Heart right ventricle (tissue), 16 donors: ENCODE measurements around the gene CDR2. TPM values are rescaled to one million over a fixed set of nuclear protein-coding genes. Genes with fewer than 3 reads are reported as not detected.
"Not testable (repeated sequence)": the region's sequence is repeated elsewhere in the genome, so short reads cannot be mapped to it uniquely, and the experiment has no call there.

Experiments used
- ATAC-seq, 8 donors: fragments of 200-7000 bp; cut with Tn5 transposase; one replicate each; pipeline ENCODE4 v1.9.1; 2020; ENCODE audit warnings: mild to moderate bottlenecking in 8 of 8, moderate library complexity in 8 of 8, moderate number of reproducible peaks in 1 of 8
- DNase-seq, 2 donors: peaks; one replicate each; pipeline ENCODE4 v3.0.0-alpha.2; 2020
- H3K27ac ChIP-seq, 10 donors: fragments of 200-600 bp; sonication (generic) in 2 of 10; one replicate each; pipeline versions ENCODE4 v1.5.0 to v1.8.0; 2020 to 2022; ENCODE audit warnings: mild to moderate bottlenecking in 3 of 10
- H3K27me3 ChIP-seq, 7 donors: fragments of 200-600 bp; one replicate each; pipeline ENCODE4 v1.8.0; 2021 to 2022; ENCODE audit warnings: mild to moderate bottlenecking in 2 of 7
- H3K36me3 ChIP-seq, 9 donors: fragments of 200-600 bp; sonication (generic) in 1 of 9; one replicate each; pipeline versions ENCODE4 v1.5.0 to v1.8.0; 2020 to 2022; ENCODE audit warnings: mild to moderate bottlenecking in 2 of 9
- H3K4me1 ChIP-seq, 9 donors: fragments of 200-600 bp; sonication (generic) in 1 of 9; one replicate each; pipeline versions ENCODE4 v1.5.0 to v1.8.0; 2020 to 2022; ENCODE audit warnings: mild to moderate bottlenecking in 4 of 9
- H3K4me3 ChIP-seq, 10 donors: fragments of 200-600 bp; sonication (generic) in 2 of 10; one replicate each; pipeline versions ENCODE4 v1.5.0 to v1.8.0; 2020 to 2022; ENCODE audit warnings: mild to moderate bottlenecking in 7 of 10, moderate library complexity in 2 of 10
- H3K9me3 ChIP-seq, 11 donors: fragments of 200-600 bp in 10 of 11; sonication (generic) in 2 of 11; one replicate each; pipeline versions ENCODE4 v1.5.0 to v1.8.0; 2013 to 2022; ENCODE audit warnings: mild to moderate bottlenecking in 2 of 11, control low read depth in 1 of 11, moderate library complexity in 1 of 11
- whole genome bisulfite sequencing, 2 donors: extraction: QIAGEN DNeasy Blood & Tissue Kit; methylation state at CpG; one replicate each; pipeline ENCODE4 v1.1.7; 2013; ENCODE audit warnings: inconsistent platforms in 1 of 2; 5-methylcytosine and 5-hydroxymethylcytosine counted together
- intact Hi-C, 10 donors: fragments of 100-400 bp; cut with DNase I; formaldehyde crosslinking; loops; one replicate each; pipeline versions ENCODE4 v1.11.1 to v1.14.2; 2022
- polyA plus RNA-seq, 2 donors: library from polyadenylated mRNA; stranded (reverse); fragments of 200-250 nt; gene quantifications; one replicate each; pipeline ENCODE4 v1.2.3, GENCODE V29; 2013
- total RNA-seq, 10 donors: library from RNA; stranded (reverse); fragmentation: NEBNext Ultra II Directional in 3 of 10; extraction: Animal tissue kit (Norgen Biotek cat#: 25700) in 3 of 10; gene quantifications; one replicate each; pipeline versions ENCODE4 v1.2.1 to v1.2.4, GENCODE V29; 2021 to 2023
- TF ChIP-seq, protein P1 (sequence below), 9 donors: fragments of 200-600 bp; sonication (generic) in 2 of 9; IDR thresholded peaks; one replicate each; pipeline versions ENCODE4 v1.5.0 to v1.8.0; 2021 to 2022; ENCODE audit warnings: antibody characterized with exemption in 9 of 9, mild to moderate bottlenecking in 5 of 9, moderate library complexity in 1 of 9
- donor health status: Arrhythmogenic right ventricular cardiomyopathy.
- donor health status: ischemic (EF 13 %, LVEDD 7.1; RV severe dilation, severe dysfunction).
- donor health status: healthy with polysubstance abuse.
- donor health status: DM: no; HTN: yes; CAD: no.
- donor health status: DM: no; HTN: no; CAD: no.
- donor health status: ischemic (EF 25% LVEDD 6.9; RV normal size, moderate dysfunction).
- donor health status: ischemic (EF 25% LVEDD 5.7; RV mildly dilated, moderate dysfunction).
- donor health status: healthy.
- donor health status: DM: yes; HTN: yes; CAD: no.
- donor health status: Ischemic cardiomyopathy.
- donor health status: ischemic (EF 35%, LVEDD 5.7; RV mildly dilated, moderate dysfunction).
- donor health status: nonischemic (EF 11% LVEDD 7.7; RV severe dilation, severe dysfunction).
- donor health status: DM: yes; HTN: yes; CAD: no.
- donor health status: PGD.
- donor health status: ischemic (EF 29% LVEDD 5.4; RV normal size, mild dysfunction).
- donor health status: nonischemic (EF 23%, LVEDD 6.1; RV moderate dilation, normal function).

The CDR2 gene
- total and polyA plus RNA-seq, 12 donors = 4.2 to 8.4 (median 6.9) TPM

DNA sequence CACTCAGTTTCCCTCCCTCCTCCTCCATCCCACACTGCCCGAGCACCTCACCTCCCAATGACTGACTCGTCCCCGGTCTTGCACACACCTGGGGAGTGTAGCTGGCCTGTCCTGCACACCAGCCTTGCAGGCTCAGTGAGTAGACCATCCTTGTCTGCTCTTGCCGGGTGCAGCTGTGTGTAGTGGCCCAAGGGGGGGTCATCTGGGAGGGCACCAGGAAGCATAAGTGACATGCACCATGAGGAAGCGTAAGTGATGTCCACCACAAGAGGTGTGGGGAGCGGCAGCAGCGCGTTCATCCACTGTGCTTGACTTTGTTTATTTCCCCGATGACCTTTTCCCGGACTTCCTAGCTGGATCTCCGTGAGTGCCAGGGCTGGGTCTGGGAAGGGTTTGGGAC, 45.5 kb upstream of the CDR2 start:
- intact Hi-C loops = loop anchor here in 3 of 10 donors (10.0 kb wide), 2 partner anchors 45 to 95 kb away; partner anchors contain the start of gene CDR2 (in 1 of the 3)
- 97 to 98% methylated on average over 11 of the region's 11 CpGs for WGBS, 2 donors
- H3K27me3 ChIP-seq = no peaks in the 10 kb centered on the region
- DNase-seq (no peak), ATAC-seq (no peak)
- TF ChIP-seq, protein P1, sequence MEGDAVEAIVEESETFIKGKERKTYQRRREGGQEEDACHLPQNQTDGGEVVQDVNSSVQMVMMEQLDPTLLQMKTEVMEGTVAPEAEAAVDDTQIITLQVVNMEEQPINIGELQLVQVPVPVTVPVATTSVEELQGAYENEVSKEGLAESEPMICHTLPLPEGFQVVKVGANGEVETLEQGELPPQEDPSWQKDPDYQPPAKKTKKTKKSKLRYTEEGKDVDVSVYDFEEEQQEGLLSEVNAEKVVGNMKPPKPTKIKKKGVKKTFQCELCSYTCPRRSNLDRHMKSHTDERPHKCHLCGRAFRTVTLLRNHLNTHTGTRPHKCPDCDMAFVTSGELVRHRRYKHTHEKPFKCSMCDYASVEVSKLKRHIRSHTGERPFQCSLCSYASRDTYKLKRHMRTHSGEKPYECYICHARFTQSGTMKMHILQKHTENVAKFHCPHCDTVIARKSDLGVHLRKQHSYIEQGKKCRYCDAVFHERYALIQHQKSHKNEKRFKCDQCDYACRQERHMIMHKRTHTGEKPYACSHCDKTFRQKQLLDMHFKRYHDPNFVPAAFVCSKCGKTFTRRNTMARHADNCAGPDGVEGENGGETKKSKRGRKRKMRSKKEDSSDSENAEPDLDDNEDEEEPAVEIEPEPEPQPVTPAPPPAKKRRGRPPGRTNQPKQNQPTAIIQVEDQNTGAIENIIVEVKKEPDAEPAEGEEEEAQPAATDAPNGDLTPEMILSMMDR (IDR thresholded peaks at IDR 0.05) = no peak
- H3K9me3 ChIP-seq = no peaks in the 10 kb centered on the region
- H3K36me3 ChIP-seq = peaks cover 0 to 89% (median 6%) of the 10 kb centered on the region in 9 donors
- H3K4me3 ChIP-seq = no peak overlapping the region
- H3K27ac ChIP-seq = no peak overlapping the region
- H3K4me1 ChIP-seq = peaks cover 0 to 10% (median 0%) of the 10 kb centered on the region in 9 donors

DNA sequence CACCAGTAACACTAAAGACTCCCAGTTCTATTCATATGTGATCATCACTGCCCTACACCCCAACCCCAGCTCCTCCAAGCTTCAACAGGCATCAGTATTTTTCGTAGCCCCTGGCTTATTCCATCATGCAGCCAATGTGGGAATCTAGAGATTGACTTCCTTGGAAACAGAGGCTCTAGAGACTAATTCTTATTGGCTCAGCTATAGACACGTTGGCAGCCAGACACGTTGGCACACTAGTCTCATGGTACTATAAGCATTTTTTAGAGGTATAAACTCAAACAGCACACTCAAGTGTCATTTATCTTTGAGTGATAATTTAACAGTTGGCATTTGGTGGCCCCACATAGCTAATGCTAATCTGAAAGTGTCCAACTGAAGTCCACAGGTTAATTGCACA, 44.4 kb upstream of the CDR2 start:
- H3K4me1 ChIP-seq = peaks cover 0 to under 1% (median 0%) of the 10 kb centered on the region in 9 donors
- H3K36me3 ChIP-seq = peaks cover 0 to 80% (median 6%) of the 10 kb centered on the region in 9 donors
- H3K27ac ChIP-seq = no peak overlapping the region
- no peaks in the 10 kb centered on the region for H3K9me3 ChIP-seq
- intact Hi-C loops = loop anchor here in 2 of 10 donors (10.0 kb wide), 1 partner anchor 94 kb away; no protein-coding TSS in a partner anchor
- WGBS, 2 donors = 82 to 91% methylated on average over 3 of the region's 3 CpGs
- ATAC-seq (no peak), DNase-seq (no peak)
- TF ChIP-seq, protein P1 (IDR thresholded peaks at IDR 0.05) = no peak
- H3K4me3 ChIP-seq = no peak overlapping the region
- H3K27me3 ChIP-seq = no peaks in the 10 kb centered on the region

DNA sequence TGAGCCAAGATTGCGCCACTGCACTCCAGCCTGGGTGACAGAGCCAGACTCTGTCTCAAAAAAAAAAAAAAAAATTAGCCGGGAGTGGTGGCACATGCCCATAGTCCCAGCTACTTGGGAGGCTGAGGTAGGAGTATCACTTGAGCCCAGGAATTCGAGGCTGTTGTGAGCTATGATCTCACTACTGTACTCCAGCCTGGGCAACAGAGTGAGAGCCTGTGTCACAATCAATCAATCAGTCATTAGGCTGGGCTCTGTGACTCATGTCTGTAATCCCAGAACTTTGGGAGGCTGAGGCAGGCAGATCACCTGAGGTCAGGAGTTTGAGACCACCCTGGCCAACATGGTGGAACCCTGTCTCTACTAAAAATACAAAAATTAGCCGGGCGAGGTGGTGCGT, 43.4 kb upstream of the CDR2 start:
- intact Hi-C loops = loop anchor here in 2 of 10 donors (10.0 kb wide), 1 partner anchor 93 kb away; no protein-coding TSS in a partner anchor
- not testable (repeated sequence) for H3K4me1 ChIP-seq, ATAC-seq, H3K9me3 ChIP-seq, DNase-seq, H3K27me3 ChIP-seq, H3K27ac ChIP-seq, H3K4me3 ChIP-seq
- peaks cover 0 to 70% (median 6%) of the 10 kb centered on the region in 9 donors for H3K36me3 ChIP-seq
- WGBS, 2 donors = 97 to 98% methylated on average over 5 to 6 of the region's 6 CpGs

DNA sequence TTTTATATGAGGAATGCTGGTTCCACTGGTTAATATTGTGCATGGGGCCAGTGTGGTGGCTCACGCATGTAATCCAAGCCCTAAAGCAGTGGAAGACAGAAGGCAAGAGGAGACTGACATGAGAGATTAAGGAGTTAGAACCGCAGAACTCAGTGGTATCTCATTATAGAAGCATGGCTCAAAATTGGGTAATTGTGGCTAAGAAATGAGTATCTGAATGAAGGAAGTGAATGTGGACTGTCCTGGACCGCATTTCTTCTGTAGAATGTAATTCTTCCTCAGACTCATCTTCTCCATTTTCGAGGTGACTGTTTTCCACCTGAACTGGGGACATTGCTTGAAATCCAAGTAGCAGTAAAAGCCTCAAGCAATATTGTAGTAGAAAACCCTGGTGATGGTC, 42.6 kb upstream of the CDR2 start:
- no peak for ATAC-seq
- intact Hi-C loops = loop anchor here in 2 of 10 donors (10.0 kb wide), 1 partner anchor 92 kb away; no protein-coding TSS in a partner anchor

DNA sequence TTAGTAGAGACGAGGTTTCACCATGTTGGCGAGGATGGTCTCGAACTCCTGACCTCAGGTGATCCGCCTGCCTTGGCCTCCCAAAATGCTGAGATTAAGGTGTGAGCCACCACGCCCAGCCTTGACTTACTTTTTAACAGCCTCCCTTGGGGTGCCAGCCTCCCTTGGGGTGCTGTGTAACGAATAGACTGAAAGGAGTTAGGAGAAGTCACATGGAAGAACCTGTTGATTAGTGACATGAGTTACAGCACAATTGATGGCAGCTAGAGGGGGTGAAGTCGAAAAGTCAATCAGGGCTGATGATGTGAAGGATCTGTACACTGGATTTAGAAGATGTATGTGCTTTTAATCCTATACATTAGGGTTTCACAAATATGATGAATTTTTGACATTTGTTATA, 39.4 kb upstream of the CDR2 start:
- no peak overlapping the region for H3K27ac ChIP-seq
- H3K36me3 ChIP-seq = peaks cover 0 to 30% (median 0%) of the 10 kb centered on the region in 9 donors
- TF ChIP-seq, protein P1 (IDR thresholded peaks at IDR 0.05) = no peak
- H3K4me3 ChIP-seq = no peak overlapping the region
- ATAC-seq (no peak), DNase-seq (no peak)
- H3K9me3 ChIP-seq = no peaks in the 10 kb centered on the region
- H3K4me1 ChIP-seq = no peaks in the 10 kb centered on the region
- no peaks in the 10 kb centered on the region for H3K27me3 ChIP-seq
- intact Hi-C loops = loop anchor here in 2 of 10 donors (10.0 kb wide), 1 partner anchor 89 kb away; no protein-coding TSS in a partner anchor
- 95% methylated on average over 7 of the region's 7 CpGs for WGBS, 2 donors

More for the DNA sequence above, 42.6 kb upstream of the CDR2 start:
- 86 to 91% methylated on average over 4 of the region's 4 CpGs for WGBS, 2 donors
- Histone ChIP-seq H3K4me1 (no peaks in the 10 kb centered on the region), H3K4me3 (no peak overlapping the region), H3K27me3 (no peaks in the 10 kb centered on the region), H3K27ac (no peak overlapping the region), H3K36me3 (peaks cover 0 to 62% (median 0%) of the 10 kb centered on the region in 9 donors), H3K9me3 (no peaks in the 10 kb centered on the region)
- DNase-seq = no peak
- TF ChIP-seq, protein P1 (IDR thresholded peaks at IDR 0.05) = no peak
